Left colon (tissue), 2 donors: ENCODE results near the gene PAM16. TPM values are rescaled to one million over a fixed set of nuclear protein-coding genes. Genes with fewer than 3 reads are reported as not detected.
"Not testable (repeated sequence)": the region's sequence is repeated elsewhere in the genome, so short reads cannot be mapped to it uniquely, and the experiment has no call there.

ENCODE experiments used
- ATAC-seq: fragments of 200-7000 bp; cut with Tn5 transposase; one replicate; pipeline ENCODE4 v1.9.1; 2020; ENCODE audit warnings: mild to moderate bottlenecking, moderate library complexity
- DNase-seq, 2 donors: peaks; one replicate each; pipeline ENCODE4 v3.0.0-alpha.2; 2020
- intact Hi-C, 2 donors: fragments of 100-400 bp; cut with DNase I in 1 of 2; cut with micrococcal nuclease in 1 of 2; formaldehyde crosslinking; loops; one replicate each; pipeline versions ENCODE4 v1.11.2 to v1.14.0; 2022; cut with DNase I, micrococcal nuclease
- total RNA-seq, 2 donors: library from RNA; stranded (reverse); fragmentation: NEBNext Ultra II Directional; extraction: Animal tissue kit (Norgen Biotek cat#: 25700); gene quantifications; one replicate each; pipeline ENCODE4 v1.2.1, GENCODE V29; 2021
- donor health status: DM: no; HTN: no; CAD: no.
- donor health status: DM: yes; HTN: yes; CAD: no.

The PAM16 gene
- total RNA-seq, 2 donors from 2014 or later: 26.9 to 31.8 TPM

DNA sequence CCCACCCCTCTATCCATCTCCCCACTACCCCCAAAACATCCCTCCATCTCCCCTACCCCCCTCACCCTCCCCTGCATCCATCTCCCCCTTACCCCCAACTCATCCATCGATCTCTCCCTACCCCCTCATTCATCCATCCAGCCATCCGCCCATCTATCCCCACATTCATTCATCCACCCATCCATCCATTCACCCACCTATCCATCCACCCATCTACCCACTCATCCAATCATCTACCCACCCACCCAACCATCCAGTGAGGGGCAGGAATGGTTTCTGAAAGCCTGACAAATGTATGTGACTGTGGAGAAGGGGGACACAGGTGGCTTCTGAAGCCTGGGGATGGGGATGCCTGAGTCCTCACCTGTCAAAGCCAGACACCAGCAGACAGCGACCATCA lies 8.8 kb upstream of the PAM16 start:
- ATAC-seq (no peak), DNase-seq (no peak)
- intact Hi-C loops: loop anchor here (5.0 kb wide), 1 partner anchor 42 kb away; no protein-coding TSS in a partner anchor

GRCh38 chr16:4358831-4359561 lies 7.9 kb upstream of the PAM16 start:
- intact Hi-C loops: loop anchor here (5.0 kb wide), 1 partner anchor 43 kb away; no protein-coding TSS in a partner anchor
- ATAC-seq (peak; percentile 64), DNase-seq (peak in 1 of 2 donors; percentile 64)

DNA sequence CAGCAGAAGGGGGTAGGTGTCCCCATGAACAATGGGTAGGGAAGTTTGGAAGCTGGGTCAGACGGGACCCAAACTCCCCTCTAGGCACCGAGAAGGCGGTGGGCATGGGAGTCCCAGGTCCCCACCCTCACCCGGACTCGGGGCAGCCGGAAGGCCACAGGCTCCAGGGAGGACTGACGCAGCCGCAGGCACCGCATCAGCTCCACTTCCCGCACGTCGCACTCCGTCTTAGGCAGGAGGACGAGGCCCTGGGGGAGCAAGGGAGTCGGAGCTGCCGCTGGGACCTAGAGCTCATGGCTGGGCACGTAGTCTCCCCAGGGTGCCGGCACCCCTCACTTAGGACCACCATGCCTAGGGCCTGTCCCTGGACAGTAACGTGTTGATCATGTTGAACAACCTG lies 7.1 kb upstream of the PAM16 start:
- no peak for ATAC-seq
- intact Hi-C loops: loop anchor here (5.0 kb wide), 1 partner anchor 44 kb away; no protein-coding TSS in a partner anchor

GRCh38 chr16:4356820-4357219 lies 5.7 kb upstream of the PAM16 start:
- intact Hi-C loops: loop anchor here (5.0 kb wide), 1 partner anchor 45 kb away; no protein-coding TSS in a partner anchor
- DNase-seq (no peak), ATAC-seq (no peak)

More for the DNA sequence above, 7.1 kb upstream of the PAM16 start:
- no peak for DNase-seq

- DNase-seq (no peak), ATAC-seq (no peak)
- intact Hi-C loops: loop anchor here (5.0 kb wide), 1 partner anchor 48 kb away; no protein-coding TSS in a partner anchor
Measured at GRCh38 chr16:4354512-4355409, 3.6 kb upstream of the PAM16 start.

DNA sequence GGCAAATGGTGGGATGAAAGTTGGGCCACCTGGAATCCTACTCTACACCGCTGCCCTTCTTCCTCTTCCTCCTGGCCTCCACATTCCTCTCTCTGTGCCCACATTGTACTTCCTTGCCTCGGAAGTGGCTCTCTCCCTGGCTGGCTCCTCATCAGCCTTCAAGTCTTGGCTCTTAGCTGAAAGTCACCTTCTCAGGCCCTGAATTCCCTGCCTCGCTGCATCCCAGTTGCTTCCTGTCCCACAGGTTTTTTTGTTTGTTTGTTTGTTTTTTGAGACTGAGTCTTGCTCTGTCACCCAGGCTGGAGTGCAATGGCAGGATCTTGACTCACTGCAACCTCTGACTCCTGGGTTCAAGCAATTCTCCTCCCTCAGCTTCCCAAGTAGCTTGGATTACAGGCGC lies 2.6 kb upstream of the PAM16 start:
- DNase-seq: no peak
- intact Hi-C loops: no loop called here
- ATAC-seq: no peak

- intact Hi-C loops: no loop called here
Measured at GRCh38 chr16:4352843-4353242, 1.7 kb upstream of the PAM16 start.

GRCh38 chr16:4351880-4352279 lies 759 bp upstream of the PAM16 start:
- intact Hi-C loops: no loop called here
- ATAC-seq: no peak

More at GRCh38 chr16:4352843-4353242, 1.7 kb upstream of the PAM16 start:
- ATAC-seq (no peak), DNase-seq (no peak)

GRCh38 chr16:4350365-4350786 lies 745 bp downstream of the PAM16 start:
- intact Hi-C loops: no loop called here
- ATAC-seq (no peak), DNase-seq (no peak)

More at GRCh38 chr16:4351880-4352279, 759 bp upstream of the PAM16 start:
- DNase-seq: no peak

- no peak for DNase-seq
- intact Hi-C loops: no loop called here
- no peak for ATAC-seq
Measured at GRCh38 chr16:4349332-4349731, 1.8 kb downstream of the PAM16 start.

GRCh38 chr16:4347765-4348509 lies 3.2 kb downstream of the PAM16 start:
- no peak for ATAC-seq
- intact Hi-C loops: no loop called here
- DNase-seq: no peak

DNA sequence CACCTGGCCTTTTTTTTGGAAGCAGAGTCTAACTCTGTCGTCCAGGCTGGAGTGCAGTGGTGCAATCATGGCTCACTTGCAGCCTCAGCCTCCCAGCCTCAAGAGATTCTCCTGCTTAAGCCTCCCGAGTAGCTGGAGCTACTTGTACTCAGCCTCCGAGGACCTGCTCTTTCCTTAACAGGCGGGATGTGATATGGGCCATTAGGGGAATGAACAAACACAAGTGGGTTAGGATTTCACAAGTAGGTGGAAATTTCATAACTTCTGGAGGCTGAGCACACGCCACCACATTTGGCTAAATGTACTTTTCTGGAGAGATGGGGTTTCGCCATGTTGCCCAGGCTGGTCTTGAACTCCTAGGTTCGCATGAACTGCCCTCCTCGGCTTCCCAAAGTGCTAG lies 4.1 kb downstream of the PAM16 start:
- no peak for ATAC-seq
- intact Hi-C loops: no loop called here
- DNase-seq: no peak

- intact Hi-C loops: no loop called here
- DNase-seq: no peak
- peak; percentile 23 for ATAC-seq
Measured at GRCh38 chr16:4345836-4346781, 5.0 kb downstream of the PAM16 start.

DNA sequence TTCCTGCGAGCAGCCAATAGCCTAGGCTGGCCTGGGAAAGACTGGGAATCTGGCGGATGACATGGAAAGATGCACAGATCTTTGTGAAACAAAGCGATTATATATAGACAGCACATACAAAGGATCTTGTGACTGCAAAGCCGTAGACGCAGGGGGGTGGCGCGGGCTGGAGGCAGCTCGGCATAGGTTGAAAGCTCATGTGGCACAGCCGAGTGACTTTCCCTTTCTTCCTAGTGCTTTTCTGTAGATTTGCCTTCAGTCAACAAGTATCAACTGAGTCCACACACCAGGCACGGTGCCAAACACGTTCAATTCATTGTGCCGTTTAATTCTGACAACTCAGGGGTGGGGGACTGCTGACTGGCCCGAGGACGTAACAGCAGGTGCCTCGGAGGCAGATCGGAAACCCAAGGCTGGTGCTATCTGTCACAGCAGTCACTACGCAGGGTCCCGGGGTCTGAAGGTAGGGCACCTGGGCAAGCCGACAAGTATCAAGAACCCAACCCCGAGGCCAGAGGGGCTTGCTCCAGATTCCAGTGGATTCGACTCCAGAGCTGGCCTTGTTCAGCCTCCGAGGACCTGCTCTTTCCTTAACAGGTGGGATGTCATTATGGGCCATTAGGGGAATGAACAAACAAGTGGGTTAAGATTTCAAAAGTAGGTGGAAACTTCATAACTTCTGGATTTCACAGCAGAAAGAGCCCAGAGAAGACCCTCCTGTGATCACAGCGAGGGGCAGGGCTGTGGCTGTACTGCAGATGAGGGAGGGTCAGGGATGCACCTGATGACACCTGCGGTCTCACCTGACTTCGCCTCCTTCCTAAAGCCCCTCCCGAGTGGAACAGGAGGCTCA lies 5.9 kb downstream of the PAM16 start:
- ATAC-seq: no peak
- intact Hi-C loops: no loop called here
- no peak for DNase-seq

DNA sequence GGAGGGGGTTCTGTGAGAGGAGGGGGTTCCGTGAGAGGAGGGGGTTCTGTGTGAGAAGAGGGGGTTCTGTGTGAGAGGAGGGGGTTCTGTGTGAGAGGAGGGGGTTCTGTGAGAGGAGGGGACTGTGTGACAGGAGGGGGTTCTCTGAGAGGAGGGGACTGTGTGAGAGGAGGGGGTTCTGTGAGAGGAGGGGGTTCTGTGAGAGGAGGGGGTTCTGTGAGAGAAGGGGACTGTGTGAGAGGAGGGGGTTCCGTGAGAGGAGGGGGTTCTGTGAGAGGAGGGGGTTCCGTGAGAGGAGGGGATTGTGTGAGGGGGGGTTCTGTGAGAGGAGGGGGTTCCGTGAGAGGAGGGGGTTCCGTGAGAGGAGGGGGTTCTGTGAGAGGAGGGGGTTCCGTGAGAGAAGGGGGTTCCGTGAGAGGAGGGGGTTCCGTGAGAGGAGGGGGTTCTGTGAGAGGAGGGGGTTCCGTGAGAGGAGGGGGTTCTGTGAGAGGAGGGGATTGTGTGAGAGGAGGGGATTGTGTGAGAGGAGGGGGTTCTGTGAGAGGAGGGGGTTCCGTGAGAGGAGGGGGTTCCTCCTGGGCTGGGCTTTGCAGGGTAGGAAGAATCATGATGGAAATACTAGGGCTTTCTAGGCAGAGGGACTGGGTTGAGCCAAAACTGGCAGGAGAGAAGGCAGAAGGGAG lies 6.7 kb downstream of the PAM16 start:
- intact Hi-C loops, ATAC-seq, DNase-seq: not testable (repeated sequence)
